GM18861 (cell line): ENCODE measurements around the gene ADGRB3.
"Not testable (repeated sequence)": the region's sequence is repeated elsewhere in the genome, so short reads cannot be mapped to it uniquely, and the experiment has no call there.

Experiments used
- ATAC-seq: cut with Tn5 transposase; IDR thresholded peaks from one replicate; pipeline ENCODE4 v1.9.1; 2021; ENCODE audit not compliant: unreplicated experiment

The ADGRB3 gene

GRCh38 chr6:68737061-68737460 is 102.0 kb downstream of the ADGRB3 start:
- no peak for ATAC-seq

DNA sequence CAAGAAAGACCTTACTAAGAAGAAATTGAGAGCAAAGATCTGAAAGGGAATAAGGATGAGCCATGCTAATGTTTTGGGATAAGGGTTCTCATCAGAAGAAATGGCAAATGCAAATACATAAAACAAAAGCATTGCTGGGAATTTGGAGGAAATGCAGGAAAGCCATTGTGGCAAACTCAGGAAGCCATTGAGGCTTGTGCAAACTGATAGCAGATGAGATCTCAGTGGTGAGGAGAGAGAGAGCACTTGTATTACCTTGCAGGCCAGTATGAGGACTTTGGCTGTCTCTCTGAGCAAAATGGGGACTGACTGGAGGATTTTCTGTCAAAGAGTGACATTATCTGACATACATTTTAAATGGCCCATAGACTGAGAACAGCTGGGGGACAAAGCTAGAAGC is 103.0 kb downstream of the ADGRB3 start:
- ATAC-seq = no peak

- peak; percentile 66 for ATAC-seq
Observed at GRCh38 chr6:68740828-68741500, 105.9 kb downstream of the ADGRB3 start.

DNA sequence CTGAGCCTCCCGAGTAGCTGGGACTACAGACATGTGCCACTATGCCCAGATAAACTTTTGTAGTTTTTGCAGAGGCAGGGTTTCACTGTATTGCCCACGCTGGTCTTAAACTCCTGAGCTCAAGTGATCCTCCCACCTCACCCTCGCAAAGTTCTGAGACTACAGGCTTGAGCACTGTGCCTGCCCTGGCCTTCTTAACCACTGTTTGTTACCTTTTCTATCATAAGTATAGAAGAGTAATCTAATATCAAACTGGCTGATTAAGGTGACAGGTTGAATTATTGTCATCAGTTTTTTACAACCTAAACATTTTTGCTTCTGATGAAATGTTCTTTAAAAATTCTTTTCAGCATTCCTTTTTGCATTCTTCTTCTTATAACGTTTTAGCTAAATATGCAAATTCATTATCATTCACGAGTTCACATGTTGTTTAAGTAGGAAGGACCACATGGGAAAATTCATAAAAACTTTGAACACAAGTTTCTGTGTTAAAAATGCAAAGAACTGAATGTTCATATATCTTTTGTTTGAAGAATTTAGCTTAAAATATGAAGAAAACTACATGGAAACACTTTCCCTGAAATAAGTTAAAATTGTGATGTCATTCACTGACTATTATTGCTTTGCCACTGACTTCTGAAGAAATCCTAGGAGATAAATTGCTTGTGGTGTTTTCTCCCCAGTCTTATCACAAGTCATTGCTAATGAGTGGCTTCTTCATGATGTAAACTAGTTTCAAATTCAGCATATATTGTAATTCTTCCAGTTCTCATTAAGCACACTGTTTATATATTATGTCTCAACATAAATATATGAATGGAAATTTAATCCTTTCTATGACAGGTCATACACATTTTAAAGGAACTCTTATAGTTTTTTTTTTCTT is 106.7 kb downstream of the ADGRB3 start:
- no peak for ATAC-seq

- no peak for ATAC-seq
Observed at GRCh38 chr6:68743099-68743498, 108.0 kb downstream of the ADGRB3 start.

GRCh38 chr6:68744376-68744775 is 109.3 kb downstream of the ADGRB3 start:
- ATAC-seq = not testable (repeated sequence)

DNA sequence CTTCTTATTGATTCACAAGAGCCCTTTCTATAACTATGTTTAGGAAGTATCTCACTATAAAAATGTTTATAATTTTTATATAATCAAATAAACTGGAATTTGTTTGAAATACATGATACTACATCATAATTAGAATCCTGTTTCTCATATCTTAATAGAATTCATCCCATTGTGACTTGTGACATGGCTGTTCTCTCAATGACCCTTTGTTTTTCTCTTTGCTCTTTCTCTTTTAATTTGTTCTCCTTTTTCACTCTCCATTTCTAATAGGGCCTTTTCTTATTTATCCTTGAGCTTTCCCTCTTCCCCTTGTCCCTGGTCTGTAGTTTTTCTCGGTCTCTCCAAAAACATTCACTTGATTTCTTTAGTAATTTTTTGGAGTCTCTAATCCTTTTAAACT is 111.3 kb downstream of the ADGRB3 start:
- no peak for ATAC-seq

- no peak for ATAC-seq
Observed at GRCh38 chr6:68747110-68747790, 112.2 kb downstream of the ADGRB3 start.

GRCh38 chr6:68747832-68748231 is 112.8 kb downstream of the ADGRB3 start:
- not testable (repeated sequence) for ATAC-seq

GRCh38 chr6:68754681-68755213 is 119.7 kb downstream of the ADGRB3 start:
- ATAC-seq = no peak

DNA sequence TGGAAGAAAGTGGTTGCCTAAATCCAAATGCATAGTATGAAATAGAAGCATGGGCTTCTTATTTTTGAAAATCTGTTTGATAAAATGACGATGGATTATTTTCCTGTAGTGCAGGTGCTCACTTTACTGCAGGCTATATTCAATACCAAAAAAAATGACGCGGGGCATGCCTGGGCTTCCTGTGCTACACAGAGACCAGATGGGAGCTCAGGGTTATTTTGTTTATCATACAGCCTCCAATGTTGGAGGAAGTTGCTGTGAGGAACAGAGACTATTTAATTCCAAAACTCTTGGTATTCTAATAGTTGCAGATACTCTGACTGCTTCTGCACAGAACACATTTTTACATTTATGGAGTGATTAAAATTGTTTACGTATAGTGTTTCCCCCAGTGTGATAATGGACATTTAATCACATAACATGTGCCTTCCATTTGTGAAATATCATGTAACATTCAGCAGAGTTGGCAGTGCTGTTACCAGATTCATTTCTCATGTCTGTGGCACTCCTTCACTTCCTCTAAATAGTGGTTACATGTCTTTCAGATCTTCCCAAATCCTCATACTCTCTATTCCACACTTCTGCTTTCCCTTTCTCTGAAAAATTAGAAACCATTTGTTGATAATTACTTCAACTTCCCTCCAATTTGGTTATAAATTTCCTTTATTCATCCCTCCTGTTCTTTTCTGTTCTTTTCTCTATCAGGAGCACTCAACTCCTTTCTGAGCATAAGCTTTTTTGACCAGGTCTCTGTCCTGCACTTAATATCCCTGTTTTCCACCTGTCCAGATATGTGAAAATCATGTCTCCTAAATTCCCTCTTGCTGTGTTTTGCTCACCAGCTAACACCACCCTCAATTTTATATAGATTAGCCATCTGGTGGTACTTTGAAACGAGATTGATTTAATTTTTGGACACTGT is 121.6 kb downstream of the ADGRB3 start:
- ATAC-seq = no peak

DNA sequence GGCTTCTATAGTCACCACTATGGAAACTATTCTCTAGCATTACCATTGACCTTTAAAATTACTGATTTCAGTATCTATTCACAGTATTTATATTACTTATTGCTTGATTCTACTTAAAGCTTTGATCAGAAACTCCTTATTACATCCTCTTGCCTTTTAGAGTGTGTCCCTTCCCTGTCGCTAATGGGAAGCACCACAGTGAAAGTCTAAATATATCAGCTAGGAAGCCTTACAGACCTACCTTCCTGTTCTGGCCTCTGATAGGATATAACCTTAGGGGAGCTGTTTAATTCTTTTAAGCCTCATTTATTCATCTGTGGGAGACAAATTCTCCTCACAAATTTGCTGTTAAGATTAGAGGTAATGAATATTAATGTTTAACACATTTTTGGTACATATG is 122.7 kb downstream of the ADGRB3 start:
- ATAC-seq = no peak

- no peak for ATAC-seq
Observed at GRCh38 chr6:68758559-68758958, 123.5 kb downstream of the ADGRB3 start.

DNA sequence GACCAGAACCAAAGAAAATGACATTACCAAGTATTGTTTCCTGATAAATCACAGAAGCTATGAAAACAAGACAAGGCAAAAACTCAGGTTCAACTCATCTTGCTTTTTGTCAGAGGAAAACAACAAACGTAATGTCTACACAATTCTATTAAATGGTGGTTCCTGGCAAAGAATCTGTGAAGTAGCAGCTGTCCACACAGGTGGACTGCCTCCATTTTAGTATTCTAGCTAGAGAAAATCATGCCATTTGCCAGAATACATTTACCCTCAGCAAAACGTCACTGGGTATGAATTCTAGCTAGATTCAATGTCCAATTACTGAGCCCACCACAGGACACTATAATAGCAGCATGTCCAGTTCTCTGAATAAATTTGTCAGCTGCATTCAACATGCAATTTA is 125.4 kb downstream of the ADGRB3 start:
- no peak for ATAC-seq

DNA sequence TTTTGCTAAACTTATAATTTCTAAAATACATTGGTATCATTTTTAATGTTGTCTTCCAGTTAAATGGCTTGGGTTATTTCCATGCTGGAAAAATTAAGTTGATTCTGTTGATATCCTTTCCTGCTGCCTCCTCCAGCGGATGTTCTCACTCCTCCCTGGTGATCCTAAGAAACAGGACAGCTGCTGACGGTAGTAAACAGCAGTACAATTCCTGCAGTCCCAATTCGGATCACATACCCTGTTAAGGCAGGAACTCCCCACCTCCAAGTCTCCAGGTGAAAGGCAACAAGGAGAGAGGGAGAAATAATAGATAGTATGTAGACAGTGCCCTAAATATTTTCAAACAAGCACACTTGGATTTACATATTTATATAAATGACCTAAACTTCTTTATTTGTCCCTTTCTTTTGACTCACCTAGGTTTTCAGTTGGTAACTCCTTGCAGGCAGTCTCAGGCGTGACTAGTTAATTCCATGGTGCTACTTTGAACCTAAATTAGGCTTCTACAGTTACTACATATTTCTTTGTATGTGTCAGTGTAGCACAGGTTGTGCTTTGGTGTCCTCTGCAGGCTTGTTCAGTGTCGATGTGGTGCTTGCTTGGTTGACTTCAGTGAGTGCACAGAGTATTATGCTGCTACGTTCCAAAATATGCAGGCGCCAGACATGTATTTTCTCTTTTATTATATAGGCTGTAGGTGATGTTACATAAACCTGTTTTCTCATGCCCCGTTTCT is 126.0 kb downstream of the ADGRB3 start:
- no peak for ATAC-seq

DNA sequence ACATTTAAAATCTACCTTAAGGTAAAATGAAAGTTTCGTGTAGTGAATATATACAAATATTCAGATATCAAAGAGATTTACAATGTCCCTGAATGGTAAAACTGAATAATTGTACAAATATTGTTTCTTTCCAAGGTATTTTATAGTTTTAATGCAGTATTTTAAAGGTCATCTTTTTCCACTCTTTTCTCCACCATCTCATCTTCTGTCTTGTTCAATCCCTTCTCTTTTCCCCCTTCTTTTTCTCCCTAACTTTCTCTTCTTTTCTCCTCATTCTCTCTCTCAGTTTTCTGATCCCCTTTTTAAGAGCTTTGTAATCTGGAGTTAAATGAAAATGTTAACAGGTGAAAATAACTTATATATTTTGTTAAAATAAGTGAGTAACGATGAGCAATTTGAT is 126.9 kb downstream of the ADGRB3 start:
- no peak for ATAC-seq

- no peak for ATAC-seq
Observed at GRCh38 chr6:68771426-68771825, 136.3 kb downstream of the ADGRB3 start.

- ATAC-seq = no peak
Observed at GRCh38 chr6:68774843-68775242, 139.8 kb downstream of the ADGRB3 start.

- no peak for ATAC-seq
Observed at GRCh38 chr6:68776354-68776753, 141.3 kb downstream of the ADGRB3 start.

DNA sequence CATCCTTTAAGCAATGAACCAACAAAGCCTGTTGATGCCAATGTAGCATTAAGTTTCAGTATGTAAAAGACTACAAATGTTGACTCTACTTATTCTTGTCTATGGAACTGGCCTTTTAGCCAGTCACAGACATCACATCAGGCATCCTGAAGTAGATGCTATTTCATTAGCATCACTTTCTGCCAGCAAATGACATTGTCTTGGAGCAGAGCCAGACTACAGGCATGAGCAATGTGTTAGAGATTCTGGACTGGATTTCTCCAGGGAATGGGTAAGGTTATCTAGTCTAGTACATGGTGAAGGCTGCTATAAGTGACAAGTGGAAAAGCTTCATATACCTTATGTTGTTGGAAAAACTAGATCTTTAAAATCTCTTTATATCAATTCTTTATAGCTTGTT is 142.9 kb downstream of the ADGRB3 start:
- ATAC-seq = no peak
